HG03139 (cell line): ENCODE measurements around the gene RASSF8.

ENCODE experiments used
- ATAC-seq: cut with Tn5 transposase; IDR thresholded peaks from one replicate; pipeline ENCODE4 v1.9.1; 2021; ENCODE audit not compliant: unreplicated experiment

RASSF8 gene

GRCh38 chr12:25960143-25960542, 1.7 kb downstream of the RASSF8 start:
- no peak for ATAC-seq

GRCh38 chr12:25960961-25961360, 2.5 kb downstream of the RASSF8 start:
- no peak for ATAC-seq

DNA sequence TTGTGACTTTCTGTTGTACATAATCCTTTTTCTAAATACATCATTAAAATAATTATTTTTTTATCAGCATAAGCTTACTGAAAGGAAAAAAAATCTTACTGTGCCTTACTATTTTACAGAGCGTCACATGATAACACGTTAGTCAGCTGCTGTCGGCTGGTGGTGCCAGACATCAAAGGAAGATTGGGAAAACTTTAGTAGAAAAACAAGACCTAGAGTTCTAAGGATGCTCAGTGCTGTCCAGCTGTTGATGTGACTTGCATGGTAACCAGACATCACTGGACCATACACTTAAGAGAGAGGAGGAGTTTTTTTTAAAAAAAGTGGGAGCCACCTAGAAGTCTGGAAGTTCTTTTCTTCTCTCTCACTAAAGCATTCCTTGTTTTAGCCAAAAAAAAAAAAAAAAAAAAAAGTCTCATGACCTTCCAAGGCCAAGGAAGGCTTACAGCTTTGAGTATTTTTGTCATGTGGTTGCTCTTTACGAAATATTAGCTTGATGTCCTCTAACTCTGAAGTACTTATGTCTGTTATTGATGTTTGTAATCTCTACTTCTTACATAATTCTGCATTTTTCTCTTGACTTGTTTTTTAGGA, 4.5 kb downstream of the RASSF8 start:
- ATAC-seq = no peak

DNA sequence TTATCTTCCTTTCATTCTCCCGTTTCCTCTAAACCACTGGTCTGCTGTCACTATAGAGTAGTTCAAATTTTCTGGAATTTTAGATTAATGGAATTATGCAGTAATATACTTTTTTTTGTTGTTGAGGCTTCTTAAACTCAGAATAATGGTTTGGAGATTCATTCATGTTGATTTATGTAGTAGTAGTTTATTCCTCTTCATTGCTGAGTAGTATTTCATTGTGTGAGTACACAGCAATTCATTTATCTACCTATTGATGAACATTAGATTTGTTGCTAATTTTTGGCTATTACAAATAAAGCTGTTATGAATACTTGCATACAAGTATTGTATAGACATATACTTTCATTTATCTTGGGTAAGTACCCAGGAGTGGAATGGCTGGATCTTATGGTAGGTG, 7.2 kb downstream of the RASSF8 start:
- ATAC-seq = no peak

DNA sequence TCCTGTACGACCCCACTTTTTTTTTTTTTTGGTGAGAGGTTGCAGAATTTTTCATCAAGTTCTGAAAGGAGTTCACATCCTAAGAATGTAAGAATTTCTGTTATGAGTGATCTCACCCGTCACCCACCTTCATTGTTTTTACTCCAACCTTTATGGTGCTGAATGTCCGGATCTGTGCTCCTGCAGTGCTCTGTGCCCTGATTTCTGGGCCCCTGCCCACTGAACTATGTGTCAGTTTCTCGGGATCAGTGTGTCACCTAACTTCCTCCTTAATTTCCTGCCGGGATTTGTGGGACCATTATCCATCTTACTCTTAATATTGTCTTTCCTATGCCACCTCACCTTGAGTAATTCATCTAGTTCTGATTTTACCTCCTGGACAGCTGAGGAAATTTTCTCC, 11.6 kb downstream of the RASSF8 start:
- no peak for ATAC-seq

DNA sequence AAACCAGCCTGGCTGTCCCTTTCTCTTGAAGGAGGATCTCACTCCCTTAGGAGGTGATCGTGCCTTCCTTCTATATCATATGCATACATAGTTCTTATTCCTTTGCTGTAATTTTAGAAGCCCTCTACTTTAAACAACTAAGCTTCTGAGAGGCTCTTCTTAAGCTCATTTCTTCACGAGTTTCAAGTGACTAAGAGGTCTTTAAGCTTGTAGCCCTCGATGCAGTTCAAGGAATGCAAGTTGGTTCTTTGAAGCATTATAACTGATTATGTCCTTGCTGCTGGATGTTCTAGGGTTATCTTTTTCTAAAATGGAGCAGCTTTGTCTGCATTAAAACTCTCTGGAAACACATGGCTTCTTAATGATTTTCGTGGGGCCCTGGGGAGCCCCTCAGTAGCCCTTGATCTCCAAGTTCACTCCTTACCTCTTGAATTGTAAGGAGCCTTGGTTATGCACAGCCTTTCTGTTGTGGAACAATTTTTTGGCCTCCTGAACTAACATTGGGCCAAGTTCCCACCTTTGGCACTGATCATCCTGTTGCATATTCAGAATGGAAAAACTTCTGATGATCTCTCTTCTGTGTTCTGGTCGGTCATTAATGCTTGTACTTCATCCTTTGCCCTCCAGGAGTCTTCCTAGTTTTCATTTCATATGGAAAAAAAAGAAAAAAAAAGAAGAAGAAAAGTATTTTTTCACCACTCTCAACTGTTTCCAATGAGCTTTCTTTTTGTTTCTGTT, 12.6 kb downstream of the RASSF8 start:
- no peak for ATAC-seq

DNA sequence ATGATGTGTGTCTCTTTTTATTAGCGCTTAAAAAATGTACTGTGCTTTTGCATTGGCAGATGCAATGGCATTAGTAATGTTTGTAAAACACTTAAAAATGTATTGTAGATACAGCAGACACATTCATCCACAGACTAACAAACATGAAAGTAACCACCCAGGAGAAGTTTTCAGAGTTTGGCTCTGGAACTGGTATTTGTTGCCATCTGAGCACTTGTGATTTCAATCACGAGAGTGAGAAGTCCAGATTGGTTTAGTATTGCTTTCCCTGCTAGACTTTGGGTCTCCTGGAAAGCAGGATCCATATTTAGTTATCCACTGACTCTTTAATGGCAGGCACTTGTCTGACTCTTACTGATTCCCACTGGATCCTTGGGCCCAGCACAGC, 13.2 kb downstream of the RASSF8 start:
- ATAC-seq = no peak

DNA sequence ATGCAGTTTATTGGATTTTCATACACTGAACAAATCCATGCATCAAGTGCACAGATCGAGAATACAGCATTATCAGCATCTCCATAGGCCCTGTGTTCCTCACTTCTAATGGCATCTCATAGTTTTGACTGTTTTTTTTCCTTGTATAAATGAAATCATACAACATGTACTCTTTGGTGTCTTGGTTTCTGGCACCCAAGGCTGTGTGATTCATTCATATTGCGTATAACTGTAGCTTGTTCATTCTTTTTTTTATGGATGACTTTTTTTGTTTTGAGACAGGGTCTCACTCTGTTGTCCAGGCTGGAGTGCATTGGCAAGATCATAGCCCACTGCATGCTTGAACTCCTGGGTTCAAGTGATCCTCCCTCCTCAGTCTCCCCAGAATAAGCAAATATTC, 14.3 kb downstream of the RASSF8 start:
- ATAC-seq = no peak

- no peak for ATAC-seq
These were observed 16.7 kb downstream of the RASSF8 start for GRCh38 chr12:25975179-25975578.

DNA sequence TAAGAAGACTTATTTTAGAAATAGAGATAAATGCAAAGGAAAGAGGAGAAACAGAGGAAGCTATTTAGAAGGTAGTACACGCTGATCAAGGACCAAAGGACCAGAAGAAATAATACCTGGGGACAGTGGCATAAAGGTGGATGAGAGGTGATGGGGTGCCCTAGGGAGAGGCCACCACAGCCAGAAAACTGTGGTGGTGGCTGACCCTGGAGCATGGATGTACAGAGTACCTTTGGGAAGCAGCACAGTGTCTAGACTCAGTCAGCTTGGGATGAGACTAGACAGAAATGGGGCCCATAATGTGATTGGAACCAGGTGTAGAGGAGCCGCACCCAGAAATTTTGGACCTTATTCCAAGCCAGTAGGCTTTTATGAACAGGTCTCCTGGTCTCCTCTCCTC, 17.2 kb downstream of the RASSF8 start:
- ATAC-seq = no peak

GRCh38 chr12:25976289-25976688, 17.8 kb downstream of the RASSF8 start:
- no peak for ATAC-seq

- ATAC-seq = no peak
These were observed 18.6 kb downstream of the RASSF8 start for GRCh38 chr12:25977047-25977446.

DNA sequence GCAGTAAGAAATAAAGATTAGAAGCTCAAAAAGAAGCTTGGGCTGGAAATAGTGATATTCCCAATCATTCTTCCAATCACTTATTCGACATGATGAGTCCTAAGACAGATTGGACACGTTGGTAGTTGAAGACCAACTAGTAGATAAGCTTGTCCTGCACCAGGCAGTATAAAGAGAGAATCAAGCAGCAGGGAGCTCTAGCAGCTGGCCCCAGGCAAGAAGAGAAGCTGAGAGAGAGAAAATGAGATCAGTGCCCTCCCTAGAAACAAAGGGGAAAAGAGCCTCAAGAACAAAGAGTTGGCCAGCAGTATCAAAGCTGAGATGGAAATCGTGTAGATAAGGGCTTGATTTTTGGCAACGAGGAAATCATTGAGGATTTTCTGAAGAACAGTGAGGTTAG, 20.6 kb downstream of the RASSF8 start:
- no peak for ATAC-seq

DNA sequence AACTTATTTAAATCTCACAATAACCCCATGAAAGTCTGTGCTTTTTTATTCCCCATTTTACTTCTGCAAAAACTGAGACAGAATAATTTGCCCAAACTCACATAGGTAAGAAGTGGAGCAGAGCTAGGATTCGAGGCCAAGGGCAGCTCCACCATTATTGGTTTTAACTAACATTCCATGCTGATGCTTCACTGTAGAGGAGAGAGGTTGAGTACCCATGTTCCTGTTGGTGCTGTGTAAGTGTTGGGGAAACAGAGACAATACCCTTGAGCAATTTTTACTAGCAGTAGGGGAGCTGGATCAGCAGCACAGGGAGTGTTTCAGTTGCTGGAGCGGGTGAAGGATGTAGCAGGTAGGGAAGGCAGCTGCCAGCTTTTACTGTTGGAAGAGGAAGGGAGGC, 21.1 kb downstream of the RASSF8 start:
- no peak for ATAC-seq

DNA sequence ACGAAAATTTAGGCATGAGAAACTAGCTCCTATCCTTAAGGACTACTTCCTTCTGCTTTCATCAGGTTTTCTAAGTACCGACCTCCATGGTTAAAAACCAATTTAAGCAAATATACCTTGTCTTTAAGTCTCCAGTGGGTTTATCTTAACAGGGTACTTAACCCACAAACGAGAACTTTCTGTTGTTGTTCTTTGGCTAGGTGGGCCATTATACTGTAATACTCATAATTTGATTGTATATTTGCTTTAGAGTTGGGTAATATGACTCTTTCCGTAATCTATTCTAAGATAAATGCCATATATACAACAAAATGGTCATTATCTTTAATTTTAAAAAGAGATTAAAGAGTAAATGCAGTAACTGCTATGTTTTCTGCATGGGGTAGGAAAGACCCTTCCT, 21.6 kb downstream of the RASSF8 start:
- no peak for ATAC-seq

- ATAC-seq = no peak
These were observed 23.1 kb downstream of the RASSF8 start for GRCh38 chr12:25981597-25981996.

DNA sequence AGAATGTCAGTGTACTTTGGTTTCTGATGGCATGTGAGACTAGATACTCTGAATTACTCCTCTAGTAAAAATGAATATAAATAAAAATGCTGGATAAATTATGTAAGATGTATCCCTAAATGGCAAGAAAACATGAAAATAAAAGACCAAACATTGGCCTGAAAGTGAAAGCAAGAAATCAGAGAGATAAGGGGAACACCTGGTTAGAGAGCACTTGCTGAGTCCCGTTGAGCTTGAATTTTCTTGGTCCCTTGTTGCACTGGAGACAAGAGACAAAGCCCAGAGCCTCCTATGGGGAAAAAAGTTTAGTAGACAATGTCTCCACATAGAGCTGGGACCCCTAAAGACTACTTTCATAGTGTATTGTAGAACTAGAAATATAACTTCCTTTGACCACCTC, 23.9 kb downstream of the RASSF8 start:
- ATAC-seq = no peak

DNA sequence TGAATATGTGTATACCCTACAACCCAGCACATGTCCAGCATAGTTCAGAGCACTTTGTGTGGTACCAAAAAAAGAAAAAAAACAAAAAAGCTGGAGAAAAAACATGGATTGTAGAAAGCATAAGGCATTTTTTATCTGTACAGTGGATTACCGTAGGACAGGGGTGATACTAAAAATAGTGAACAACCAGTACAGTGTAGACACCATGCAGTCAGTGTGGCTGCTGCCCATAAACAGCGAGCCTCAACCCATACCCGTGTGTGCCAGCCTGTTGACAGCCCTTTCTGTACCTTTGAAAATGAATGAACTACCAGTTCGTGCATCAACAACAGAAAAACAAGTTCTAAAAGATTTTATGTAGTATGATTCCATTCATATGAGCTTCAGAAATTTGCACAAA, 25.1 kb downstream of the RASSF8 start:
- no peak for ATAC-seq

GRCh38 chr12:25984759-25985158, 26.3 kb downstream of the RASSF8 start:
- no peak for ATAC-seq

DNA sequence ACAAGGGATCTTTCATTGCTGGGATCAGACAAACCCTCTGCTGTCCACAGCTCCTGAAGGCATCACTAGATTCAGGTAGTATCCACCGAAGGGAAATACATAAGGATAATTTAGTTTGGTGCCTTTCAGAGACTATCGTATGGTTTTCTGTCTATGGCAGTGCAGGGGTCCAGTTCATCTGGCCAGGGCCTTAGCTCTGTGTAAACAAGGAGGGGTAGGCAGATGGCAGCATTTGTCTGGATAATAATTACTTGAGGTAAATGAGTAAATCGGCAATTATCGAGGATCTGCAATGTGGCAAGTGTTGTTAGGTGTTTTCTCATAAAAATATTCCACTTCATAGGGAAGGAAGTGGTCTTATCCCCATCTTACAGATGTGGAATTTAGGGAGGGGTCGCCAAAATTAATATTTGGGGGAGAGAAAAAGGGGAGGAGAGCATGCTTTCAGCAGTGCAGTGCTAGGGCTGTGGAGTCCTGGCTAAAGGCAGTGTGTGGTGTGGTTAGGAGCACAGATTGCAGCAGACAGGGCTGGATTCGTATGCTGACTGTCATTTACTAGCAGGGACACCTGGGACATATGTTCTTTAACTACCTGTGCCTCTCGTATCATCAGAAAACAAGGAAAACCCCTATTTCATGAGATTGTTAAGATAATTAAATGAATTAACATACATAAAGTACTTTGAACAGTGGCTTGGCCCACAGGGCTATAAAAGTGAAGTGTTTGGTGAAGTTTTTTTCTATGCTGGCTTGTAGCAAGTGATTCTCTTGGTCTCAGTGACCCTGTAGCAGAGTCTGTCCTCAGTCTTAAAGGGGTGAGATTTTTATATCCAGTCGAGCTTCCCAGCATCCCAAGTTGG, 27.1 kb downstream of the RASSF8 start:
- no peak for ATAC-seq

DNA sequence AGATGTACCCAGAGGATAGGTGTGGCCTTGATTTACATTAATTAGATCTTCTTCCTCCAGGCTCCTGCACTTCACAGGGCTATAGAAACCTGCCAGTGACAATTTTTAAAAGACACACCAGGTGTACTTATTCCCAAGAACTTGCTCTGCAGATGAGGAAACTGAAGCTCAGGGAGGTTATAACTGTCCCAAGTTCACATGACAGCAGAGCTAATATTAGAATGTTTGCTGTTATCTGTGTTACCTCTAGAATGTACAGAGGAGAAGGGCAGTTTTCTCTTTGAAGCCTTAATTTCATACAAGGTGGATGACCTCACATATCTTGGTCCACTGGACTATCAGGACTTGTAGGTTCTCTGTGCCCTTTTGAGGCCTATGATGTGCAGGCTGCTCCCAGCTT, 27.7 kb downstream of the RASSF8 start:
- no peak for ATAC-seq

- ATAC-seq = no peak
These were observed 30.0 kb downstream of the RASSF8 start for GRCh38 chr12:25988505-25988904.
